Esophagus muscularis mucosa (tissue), 4 donors: Measurements from ENCODE around the gene SGK2. TPM values are rescaled to one million over a fixed set of nuclear protein-coding genes. Genes with fewer than 3 reads are reported as not detected.

Experiments
- DNase-seq: peaks from one replicate; pipeline ENCODE4 v3.0.0-alpha.2; 2017; ENCODE audit errors: extremely low spot score
- H3K27ac ChIP-seq, 4 donors: fragments of 200-600 bp; sonication (generic); replicated peaks in 1 of 4; 1 replicate in 3 of 4; 2 replicates in 1 of 4; pipeline ENCODE4 v1.5.1; 2016 to 2019; ENCODE audit warnings: mild to moderate bottlenecking in 1 of 4
- H3K27me3 ChIP-seq, 4 donors: fragments of 200-600 bp; sonication (generic); one replicate each; pipeline versions ENCODE4 v1.5.1 to v1.6.0; 2016 to 2019
- H3K36me3 ChIP-seq, 4 donors: fragments of 200-600 bp; sonication (generic); one replicate each; pipeline ENCODE4 v1.5.1; 2016 to 2019
- H3K4me1 ChIP-seq, 4 donors: fragments of 200-600 bp; sonication (generic); one replicate each; pipeline ENCODE4 v1.5.1; 2016 to 2019
- H3K4me3 ChIP-seq, 4 donors: fragments of 200-600 bp; sonication (generic); 1 replicate in 2 of 4; 2 replicates in 2 of 4; pipeline ENCODE4 v1.5.1; 2016 to 2019; ENCODE audit warnings: mild to moderate bottlenecking in 4 of 4, moderate library complexity in 1 of 4
- H3K9me3 ChIP-seq, 4 donors: fragments of 200-600 bp; sonication (generic); 1 replicate in 3 of 4; 2 replicates in 1 of 4; pipeline ENCODE4 v1.5.1; 2016 to 2019
- CTCF ChIP-seq, 3 experiments: fragments of 200-600 bp in 2 of 3; fragments of 450-650 bp in 1 of 3; sonication (generic) in 2 of 3; IDR thresholded peaks; one replicate each; pipeline ENCODE4 v1.5.1; 2017 to 2019; ENCODE audit warnings: antibody characterized with exemption in 3 of 3, mild to moderate bottlenecking in 2 of 3, moderate library complexity in 1 of 3
- EP300 ChIP-seq: sonication (generic); formaldehyde crosslinking; IDR thresholded peaks from one replicate; pipeline ENCODE4 v1.6.1; 2017; ENCODE audit warnings: antibody characterized with exemption
- POLR2A ChIP-seq: fragments of 450-650 bp; IDR thresholded peaks from one replicate; pipeline ENCODE4 v1.6.1; 2017; ENCODE audit warnings: antibody characterized with exemption, moderate library complexity, mild to moderate bottlenecking, low read depth
- POLR2AphosphoS5 ChIP-seq, 2 donors: sonication (generic); formaldehyde crosslinking; IDR thresholded peaks; one replicate each; pipeline ENCODE4 v1.6.1; 2017; ENCODE audit warnings: antibody characterized with exemption in 2 of 2
- WGBS: methylation state at CpG from one replicate; pipeline ENCODE4 v1.1.5; 2018; 5-methylcytosine and 5-hydroxymethylcytosine counted together
- intact Hi-C: fragments of 100-400 bp; cut with DNase I; formaldehyde crosslinking; loops from one replicate; pipeline ENCODE4 v1.15.1; 2023
- total RNA-seq, 4 donors: library from RNA; depleted of rRNA; stranded (reverse); fragments of >200 nt; gene quantifications; one replicate each; pipeline versions ENCODE4 v1.1.0 to v1.2.1, GENCODE V29; 2016

The SGK2 gene
- total RNA-seq, 4 donors from 2014 or later: 0.42 to 1.3 (median 0.66) TPM; not detected in 1

GRCh38 chr20:43579861-43580793 is 21.3 kb downstream of the SGK2 start:
- Histone ChIP-seq H3K36me3 (no peaks in the 10 kb centered on the region), H3K4me1 (no peaks in the 10 kb centered on the region), H3K27ac (no peak overlapping the region), H3K4me3 (no peak overlapping the region), H3K27me3 (no peaks in the 10 kb centered on the region), H3K9me3 (no peaks in the 10 kb centered on the region)
- no peak for DNase-seq
- TF ChIP-seq POLR2A: no peak
- TF ChIP-seq CTCF (IDR thresholded peaks at IDR 0.05): no peak
- TF ChIP-seq POLR2AphosphoS5 (IDR thresholded peaks at IDR 0.05): no peak
- TF ChIP-seq EP300: no peak
- intact Hi-C loops: loop anchor here (10.0 kb wide), 1 partner anchor 125 kb away; the partner anchor contains the start of gene SRSF6
- whole genome bisulfite sequencing: 66% methylated on average over 7 of the region's 7 CpGs

- H3K4me1 ChIP-seq: no peaks in the 10 kb centered on the region
- H3K27ac ChIP-seq: no peak overlapping the region
- WGBS: 90% methylated on average over 7 of the region's 7 CpGs
- TF ChIP-seq POLR2A (no peak), CTCF (IDR thresholded peaks at IDR 0.05) (no peak), EP300 (no peak), POLR2AphosphoS5 (IDR thresholded peaks at IDR 0.05) (no peak)
- no peak overlapping the region for H3K4me3 ChIP-seq
- DNase-seq: no peak
- intact Hi-C loops: loop anchor here (10.0 kb wide), 1 partner anchor 128 kb away; the partner anchor contains the start of gene SRSF6
- H3K9me3 ChIP-seq: no peaks in the 10 kb centered on the region
- no peaks in the 10 kb centered on the region for H3K36me3 ChIP-seq
- H3K27me3 ChIP-seq: no peaks in the 10 kb centered on the region
Measured at GRCh38 chr20:43583133-43583864, 24.5 kb downstream of the SGK2 start.

- H3K27me3 ChIP-seq: no peaks in the 10 kb centered on the region
- no peaks in the 10 kb centered on the region for H3K4me1 ChIP-seq
- TF ChIP-seq CTCF (IDR thresholded peaks at IDR 0.05): no peak
- no peak for TF ChIP-seq POLR2AphosphoS5 (IDR thresholded peaks at IDR 0.05)
- no peak for TF ChIP-seq POLR2A
- no peak for TF ChIP-seq EP300
- no peak for DNase-seq
- H3K27ac ChIP-seq: no peak overlapping the region
- no peaks in the 10 kb centered on the region for H3K36me3 ChIP-seq
- H3K4me3 ChIP-seq: no peak overlapping the region
- intact Hi-C loops: loop anchor here (10.0 kb wide), 1 partner anchor 129 kb away; the partner anchor contains the start of gene SRSF6
- H3K9me3 ChIP-seq: no peaks in the 10 kb centered on the region
- 20% methylated on average over 2 of the region's 2 CpGs for WGBS
Measured at GRCh38 chr20:43583982-43584432, 25.2 kb downstream of the SGK2 start.

GRCh38 chr20:43584448-43585136 is 25.8 kb downstream of the SGK2 start:
- DNase-seq: no peak
- no peak for TF ChIP-seq POLR2A
- no peak for TF ChIP-seq POLR2AphosphoS5 (IDR thresholded peaks at IDR 0.05)
- no peak for TF ChIP-seq EP300
- TF ChIP-seq CTCF (IDR thresholded peaks at IDR 0.05): no peak
- intact Hi-C loops: loop anchor here (10.0 kb wide), 1 partner anchor 130 kb away; the partner anchor contains the start of gene SRSF6
- Histone ChIP-seq H3K27me3 (no peaks in the 10 kb centered on the region), H3K36me3 (no peaks in the 10 kb centered on the region), H3K4me1 (peaks cover 0 to 3% (median under 1%) of the 10 kb centered on the region in 4 donors), H3K27ac (no peak overlapping the region), H3K4me3 (no peak overlapping the region), H3K9me3 (no peaks in the 10 kb centered on the region)
- 63% methylated on average over 7 of the region's 7 CpGs for WGBS
